Testis (tissue), 3 donors: ENCODE results near the gene COX6A2. TPM values are rescaled to one million over a fixed set of nuclear protein-coding genes. Genes with fewer than 3 reads are reported as not detected.

Experiments
- DNase-seq: peaks from one replicate; pipeline ENCODE4 v3.0.0-alpha.2; 2019
- H3K27ac ChIP-seq, 2 donors: fragments of 200-600 bp; sonication (generic); one replicate each; pipeline ENCODE4 v1.5.1; 2019
- H3K27me3 ChIP-seq: fragments of 200-600 bp; sonication (generic); one replicate; pipeline ENCODE4 v1.5.1; 2019
- H3K36me3 ChIP-seq: fragments of 200-600 bp; sonication (generic); one replicate; pipeline ENCODE4 v1.5.1; 2017; ENCODE audit warnings: low read depth; ENCODE audit errors: missing control alignments
- H3K4me1 ChIP-seq: fragments of 200-600 bp; sonication (generic); one replicate; pipeline ENCODE4 v1.5.1; 2019
- H3K4me3 ChIP-seq, 2 donors: fragments of 200-600 bp; sonication (generic); one replicate each; pipeline ENCODE4 v1.5.1; 2017 to 2019
- H3K9me3 ChIP-seq: fragments of 200-600 bp; sonication (generic); one replicate; pipeline ENCODE4 v1.5.1; 2017
- CTCF ChIP-seq, 3 experiments: fragments of 450-650 bp in 2 of 3; fragments of 200-600 bp in 1 of 3; sonication (generic) in 1 of 3; IDR thresholded peaks; one replicate each; pipeline ENCODE4 v1.5.1; 2016 to 2019; ENCODE audit warnings: antibody characterized with exemption in 3 of 3, mild to moderate bottlenecking in 2 of 3, moderate library complexity in 1 of 3
- POLR2A ChIP-seq: fragments of 450-650 bp; IDR thresholded peaks from one replicate; pipeline ENCODE4 v1.6.1; 2017; ENCODE audit warnings: antibody characterized with exemption, mild to moderate bottlenecking, moderate library complexity
- WGBS, 2 donors: methylation state at CpG; one replicate each; pipeline ENCODE4 v1.1.5; 2018; 5-methylcytosine and 5-hydroxymethylcytosine counted together
- intact Hi-C: fragments of 100-400 bp; cut with DNase I; formaldehyde crosslinking; loops from one replicate; pipeline ENCODE4 v1.15.1; 2023; ENCODE audit warnings: low total_unique reads
- polyA plus RNA-seq: library from polyadenylated mRNA; stranded (reverse); fragments of 350-450 nt; fragmentation: Illumina TruSeq; extraction: RNeasy Lipid Tissue Mini Kit (QIAGEN cat#74804); gene quantifications from one replicate; pipeline ENCODE4 v1.2.3, GENCODE V29; 2014; ENCODE audit warnings: low read depth, low replicate concordance; ENCODE audit not compliant: insufficient read depth
- total RNA-seq, 2 donors: library from RNA; depleted of rRNA; stranded (reverse); fragments of >200 nt; gene quantifications; one replicate each; pipeline ENCODE4 v1.2.3, GENCODE V29; 2016

COX6A2 gene
- total and polyA plus RNA-seq, 3 donors from 2014 or later = 1.4 to 14.9 TPM; not detected in 1

DNA sequence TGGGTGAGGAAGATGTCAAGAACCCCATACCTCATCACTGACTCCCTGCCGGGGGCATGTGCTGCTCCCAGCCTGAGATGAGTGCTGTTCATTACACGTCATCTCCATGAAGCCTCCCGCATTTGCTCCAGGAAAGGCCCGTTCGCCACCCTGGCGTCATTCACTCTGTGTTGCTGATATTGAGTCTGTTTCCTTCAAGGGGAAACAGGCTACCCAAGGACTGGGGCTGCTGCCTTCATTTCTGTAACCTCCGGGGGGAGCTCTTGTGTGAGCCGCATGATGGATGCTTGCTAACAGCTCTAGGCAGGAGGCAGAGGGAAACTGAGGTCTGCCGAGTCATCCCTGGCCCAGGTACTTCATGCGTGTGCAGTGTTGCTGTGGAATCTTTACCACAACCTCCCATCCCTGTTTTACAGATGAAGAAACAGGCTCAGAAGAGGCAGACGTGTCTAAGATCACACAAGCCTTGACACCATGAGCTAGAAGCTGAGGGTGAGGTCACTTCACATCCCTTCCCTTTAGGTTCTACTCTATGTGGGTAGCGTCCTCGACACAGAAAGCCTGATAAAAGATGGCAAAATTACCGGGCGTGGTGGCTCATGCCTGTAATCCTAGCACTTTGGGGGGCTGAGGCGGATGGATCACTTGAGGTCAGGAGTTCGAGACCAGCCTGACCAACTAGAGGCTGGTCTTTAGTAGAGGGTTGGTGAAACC lies 27.6 kb upstream of the COX6A2 start:
- WGBS, 2 donors = 64 to 74% methylated on average over 17 of the region's 17 CpGs
- H3K27ac ChIP-seq = no peak overlapping the region
- H3K9me3 ChIP-seq = no peaks in the 10 kb centered on the region
- intact Hi-C loops = no loop called here
- no peak overlapping the region for H3K4me3 ChIP-seq
- no peaks in the 10 kb centered on the region for H3K36me3 ChIP-seq
- peak; percentile 24 for DNase-seq
- TF ChIP-seq POLR2A (no peak), CTCF (IDR thresholded peaks at IDR 0.05) (peak in 1 of 3 experiments; percentile 17)
- peaks cover 54% of the 10 kb centered on the region for H3K4me1 ChIP-seq
- no peaks in the 10 kb centered on the region for H3K27me3 ChIP-seq

GRCh38 chr16:31453255-31454204 lies 25.4 kb upstream of the COX6A2 start:
- no peaks in the 10 kb centered on the region for H3K27me3 ChIP-seq
- no peak overlapping the region for H3K4me3 ChIP-seq
- TF ChIP-seq CTCF (IDR thresholded peaks at IDR 0.05) = no peak
- no peak for TF ChIP-seq POLR2A
- H3K9me3 ChIP-seq = no peaks in the 10 kb centered on the region
- H3K27ac ChIP-seq = peak overlapping the region; percentile 41 to 78
- intact Hi-C loops = no loop called here
- H3K36me3 ChIP-seq = no peaks in the 10 kb centered on the region
- peak; percentile 37 for DNase-seq
- WGBS, 2 donors = 40 to 48% methylated on average over 13 to 20 of the region's 20 CpGs
- H3K4me1 ChIP-seq = peaks cover 46% of the 10 kb centered on the region

DNA sequence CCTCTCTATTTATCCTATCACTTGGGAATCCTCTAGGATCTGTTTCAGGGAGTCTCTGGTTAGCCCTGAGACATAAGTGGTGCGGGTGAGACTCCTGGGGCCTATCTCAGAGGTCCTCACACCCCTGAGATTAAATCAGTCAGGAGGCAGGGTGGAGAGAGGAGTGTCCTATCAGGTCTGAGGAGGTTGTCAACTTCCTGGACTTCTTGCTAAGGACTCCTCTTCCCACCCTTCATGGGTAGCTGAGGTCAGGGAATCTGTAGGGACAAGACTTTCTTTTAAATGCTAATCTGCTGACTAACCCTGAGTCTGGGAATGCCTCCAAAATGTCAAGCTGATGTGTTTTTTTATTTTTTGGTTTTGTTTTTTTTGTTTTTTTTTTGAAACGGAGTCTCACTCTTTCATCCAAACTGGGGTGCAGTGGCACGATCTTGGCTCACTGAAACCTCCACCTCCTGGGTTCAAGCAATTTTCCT lies 24.5 kb upstream of the COX6A2 start:
- 38 to 41% methylated on average over 3 of the region's 3 CpGs for WGBS, 2 donors
- H3K36me3 ChIP-seq = no peaks in the 10 kb centered on the region
- H3K4me1 ChIP-seq = peaks cover 40% of the 10 kb centered on the region
- H3K9me3 ChIP-seq = no peaks in the 10 kb centered on the region
- H3K27me3 ChIP-seq = no peaks in the 10 kb centered on the region
- intact Hi-C loops = no loop called here
- peak; percentile 40 for DNase-seq
- peak overlapping the region in 1 of 2 donors; percentile 78 for H3K27ac ChIP-seq
- TF ChIP-seq CTCF (IDR thresholded peaks at IDR 0.05) = no peak
- TF ChIP-seq POLR2A = no peak
- no peak overlapping the region for H3K4me3 ChIP-seq

DNA sequence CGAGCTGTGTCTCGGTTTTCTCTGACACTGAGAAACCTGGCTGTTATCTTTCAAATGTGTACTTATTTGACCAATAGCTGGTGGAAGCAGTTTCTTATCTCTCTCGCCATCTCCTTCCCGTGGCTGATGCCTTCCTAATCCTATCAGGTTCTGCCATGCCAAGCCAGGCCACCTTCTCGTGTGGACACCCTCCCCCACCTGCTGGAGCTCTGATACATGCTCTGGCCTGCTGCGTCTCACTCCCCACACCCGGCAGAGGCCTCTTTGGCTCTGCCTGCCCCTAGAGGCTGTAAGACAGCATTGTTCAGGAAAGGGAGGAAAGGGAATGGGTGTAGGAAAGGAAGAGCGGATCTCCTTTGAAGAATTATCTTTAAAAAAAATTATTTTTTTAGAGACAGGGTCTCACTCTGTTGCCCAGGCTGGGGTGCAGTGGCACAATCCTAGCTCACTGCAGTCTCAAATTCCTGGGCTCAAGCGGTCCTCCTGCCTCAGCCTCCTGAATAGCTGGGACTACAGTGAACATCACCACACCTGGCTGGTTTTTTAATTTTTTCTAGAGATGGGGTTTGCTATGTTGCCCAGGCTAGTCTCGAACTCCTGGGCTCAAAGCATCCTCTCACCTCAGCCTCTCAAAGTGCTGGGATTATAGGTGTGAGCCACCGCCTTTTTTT lies 23.7 kb upstream of the COX6A2 start:
- no peaks in the 10 kb centered on the region for H3K27me3 ChIP-seq
- intact Hi-C loops = no loop called here
- H3K4me1 ChIP-seq = peaks cover 31% of the 10 kb centered on the region
- no peak overlapping the region for H3K4me3 ChIP-seq
- TF ChIP-seq POLR2A (no peak), CTCF (IDR thresholded peaks at IDR 0.05) (peak; percentile 26 to 48 (median 42))
- no peaks in the 10 kb centered on the region for H3K36me3 ChIP-seq
- 53 to 60% methylated on average over 11 of the region's 11 CpGs for WGBS, 2 donors
- no peaks in the 10 kb centered on the region for H3K9me3 ChIP-seq
- H3K27ac ChIP-seq = no peak overlapping the region
- peak; percentile 82 for DNase-seq
